Measurements from ENCODE around the gene RBM3.

Gene RBM3

GRCh38 chrX:48590203-48591103, 16.2 kb downstream of the RBM3 start:
- TF ChIP-seq, protein P1, sequence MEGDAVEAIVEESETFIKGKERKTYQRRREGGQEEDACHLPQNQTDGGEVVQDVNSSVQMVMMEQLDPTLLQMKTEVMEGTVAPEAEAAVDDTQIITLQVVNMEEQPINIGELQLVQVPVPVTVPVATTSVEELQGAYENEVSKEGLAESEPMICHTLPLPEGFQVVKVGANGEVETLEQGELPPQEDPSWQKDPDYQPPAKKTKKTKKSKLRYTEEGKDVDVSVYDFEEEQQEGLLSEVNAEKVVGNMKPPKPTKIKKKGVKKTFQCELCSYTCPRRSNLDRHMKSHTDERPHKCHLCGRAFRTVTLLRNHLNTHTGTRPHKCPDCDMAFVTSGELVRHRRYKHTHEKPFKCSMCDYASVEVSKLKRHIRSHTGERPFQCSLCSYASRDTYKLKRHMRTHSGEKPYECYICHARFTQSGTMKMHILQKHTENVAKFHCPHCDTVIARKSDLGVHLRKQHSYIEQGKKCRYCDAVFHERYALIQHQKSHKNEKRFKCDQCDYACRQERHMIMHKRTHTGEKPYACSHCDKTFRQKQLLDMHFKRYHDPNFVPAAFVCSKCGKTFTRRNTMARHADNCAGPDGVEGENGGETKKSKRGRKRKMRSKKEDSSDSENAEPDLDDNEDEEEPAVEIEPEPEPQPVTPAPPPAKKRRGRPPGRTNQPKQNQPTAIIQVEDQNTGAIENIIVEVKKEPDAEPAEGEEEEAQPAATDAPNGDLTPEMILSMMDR (IDR thresholded peaks at IDR 0.05; ENCODE audit: insufficient read depth, low read depth, low read length, missing control alignments), result no peak
- peak; percentile 37 for DNase-seq (ENCODE audit: low read depth)
- H3K4me3 ChIP-seq (ENCODE audit: low read length), result no peak overlapping the region

GRCh38 chrX:48591255-48591791, 17.0 kb downstream of the RBM3 start:
- DNase-seq (ENCODE audit: low read depth), result peak; percentile 72
- TF ChIP-seq, protein P1 (IDR thresholded peaks at IDR 0.05; ENCODE audit: insufficient read depth, low read depth, low read length, missing control alignments), result no peak
- no peak overlapping the region for H3K4me3 ChIP-seq (ENCODE audit: low read length)

- TF ChIP-seq, protein P1 (IDR thresholded peaks at IDR 0.05; ENCODE audit: insufficient read depth, low read depth, low read length, missing control alignments), result no peak
- H3K4me3 ChIP-seq (ENCODE audit: low read length), result no peak overlapping the region
- no peak for DNase-seq (ENCODE audit: low read depth)
Measured at GRCh38 chrX:48592971-48593370, 18.7 kb downstream of the RBM3 start.

GRCh38 chrX:48595929-48596328, 21.6 kb downstream of the RBM3 start:
- no peak overlapping the region for H3K4me3 ChIP-seq (ENCODE audit: low read length)
- TF ChIP-seq, protein P1 (IDR thresholded peaks at IDR 0.05; ENCODE audit: insufficient read depth, low read depth, low read length, missing control alignments), result no peak
- DNase-seq (ENCODE audit: low read depth), result no peak

DNA sequence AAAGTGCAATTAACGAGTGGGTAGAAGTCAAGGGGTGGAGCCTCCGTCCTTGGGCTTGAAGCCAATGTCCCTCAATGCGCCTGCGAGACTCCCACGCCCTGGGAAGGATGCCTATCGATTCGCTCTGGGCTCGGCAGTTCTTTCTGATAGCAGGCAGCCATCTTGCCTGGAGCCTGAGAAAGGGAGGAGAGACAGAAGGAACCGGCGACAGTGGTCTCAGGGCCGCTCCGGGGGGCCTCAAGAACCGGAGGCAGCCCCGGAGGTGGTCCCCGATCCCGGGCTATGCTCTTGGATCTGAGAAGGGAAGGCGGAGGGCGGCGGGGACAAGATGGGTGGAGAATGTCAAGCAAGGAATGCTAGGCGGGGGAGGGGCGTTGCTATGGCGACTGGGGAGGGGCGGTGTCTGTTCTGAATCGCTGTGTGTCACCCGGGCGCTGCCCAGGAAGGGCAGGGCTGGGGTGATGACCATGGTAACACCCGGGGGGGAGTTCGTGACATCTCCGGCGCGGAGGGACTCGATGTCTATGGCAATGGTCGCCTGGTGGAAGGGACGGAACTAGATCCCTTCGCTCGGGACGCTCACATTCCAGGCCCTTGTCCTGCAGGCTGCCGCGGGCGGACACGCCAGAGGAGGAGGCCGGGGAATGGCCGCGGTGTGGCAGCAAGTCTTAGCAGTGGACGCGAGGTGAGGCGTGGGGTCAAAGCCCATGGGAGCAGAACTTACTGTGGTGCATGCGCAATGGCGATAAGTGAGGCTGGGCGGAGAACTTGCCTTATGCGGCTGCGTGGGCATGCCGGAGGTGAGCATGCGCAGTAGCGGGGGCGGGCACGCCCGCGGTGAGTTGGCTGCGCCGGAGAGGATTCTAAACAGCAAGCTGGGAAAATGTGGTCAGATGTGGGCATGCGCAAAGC, 23.3 kb downstream of the RBM3 start, which contains the start of gene WDR13:
Gene WDR13 (plus strand): TSS at position 140 of the 912 bp plus-strand sequence. CDS start 505 bp downstream, at position 645.
- TF ChIP-seq, protein P1 (IDR thresholded peaks at IDR 0.05; ENCODE audit: insufficient read depth, low read depth, low read length, missing control alignments), result no peak
- DNase-seq (ENCODE audit: low read depth), result peak; percentile 92
- H3K4me3 ChIP-seq (ENCODE audit: low read length), result peak within 1 kb of the TSS; percentile 71

- TF ChIP-seq, protein P1 (IDR thresholded peaks at IDR 0.05; ENCODE audit: insufficient read depth, low read depth, low read length, missing control alignments), result no peak
- peak overlapping the region; percentile 71 for H3K4me3 ChIP-seq (ENCODE audit: low read length)
- DNase-seq (ENCODE audit: low read depth), result no peak
Measured at GRCh38 chrX:48598614-48599013, 24.3 kb downstream of the RBM3 start.
